Suprapubic skin (tissue), 4 donors: Measurements from ENCODE around the gene GNL2. TPM values are rescaled to one million over a fixed set of nuclear protein-coding genes. Genes with fewer than 3 reads are reported as not detected.

Source experiments
- DNase-seq, 2 donors: peaks; one replicate each; pipeline ENCODE4 v3.0.0-alpha.2; 2019; ENCODE audit warnings: low spot score in 2 of 2
- H3K27ac ChIP-seq: fragments of 200-600 bp; sonication (generic); one replicate; pipeline ENCODE4 v1.5.1; 2019
- H3K27me3 ChIP-seq: fragments of 200-600 bp; sonication (generic); one replicate; pipeline ENCODE4 v1.5.1; 2019
- H3K36me3 ChIP-seq: fragments of 200-600 bp; sonication (generic); one replicate; pipeline ENCODE4 v1.5.1; 2019
- H3K4me1 ChIP-seq: fragments of 200-600 bp; sonication (generic); one replicate; pipeline ENCODE4 v1.5.1; 2019
- H3K4me3 ChIP-seq: fragments of 200-600 bp; sonication (generic); one replicate; pipeline ENCODE4 v1.5.1; 2019; ENCODE audit warnings: mild to moderate bottlenecking
- H3K9me3 ChIP-seq: fragments of 200-600 bp; sonication (generic); one replicate; pipeline ENCODE4 v1.5.1; 2019
- EP300 ChIP-seq: sonication (generic); formaldehyde crosslinking; IDR thresholded peaks from one replicate; pipeline ENCODE4 v1.6.1; 2017; ENCODE audit warnings: antibody characterized with exemption
- POLR2A ChIP-seq, 2 donors: fragments of 450-650 bp; IDR thresholded peaks; one replicate each; pipeline ENCODE4 v1.6.1; 2017; ENCODE audit warnings: antibody characterized with exemption in 2 of 2, mild to moderate bottlenecking in 2 of 2, moderate library complexity in 2 of 2
- POLR2AphosphoS5 ChIP-seq, 3 donors: sonication (generic); formaldehyde crosslinking; IDR thresholded peaks; one replicate each; pipeline ENCODE4 v1.6.1; 2017; ENCODE audit warnings: antibody characterized with exemption in 3 of 3
- WGBS: methylation state at CpG from one replicate; pipeline ENCODE4 v1.1.5; 2018; 5-methylcytosine and 5-hydroxymethylcytosine counted together
- total RNA-seq, 4 donors: library from RNA; depleted of rRNA; stranded (reverse); fragments of >200 nt; gene quantifications; one replicate each; pipeline ENCODE4 v1.1.0, GENCODE V29; 2016
- TF ChIP-seq, protein P1 (sequence below), 2 donors: fragments of 200-600 bp in 1 of 2; fragments of 450-650 bp in 1 of 2; sonication (generic) in 1 of 2; IDR thresholded peaks; one replicate each; pipeline ENCODE4 v1.5.1; 2016 to 2019; ENCODE audit warnings: antibody characterized with exemption in 2 of 2, mild to moderate bottlenecking in 1 of 2, moderate library complexity in 1 of 2

The GNL2 gene
- total RNA-seq, 4 donors from 2014 or later, result 42.0 to 94.8 (median 48.5) TPM

DNA sequence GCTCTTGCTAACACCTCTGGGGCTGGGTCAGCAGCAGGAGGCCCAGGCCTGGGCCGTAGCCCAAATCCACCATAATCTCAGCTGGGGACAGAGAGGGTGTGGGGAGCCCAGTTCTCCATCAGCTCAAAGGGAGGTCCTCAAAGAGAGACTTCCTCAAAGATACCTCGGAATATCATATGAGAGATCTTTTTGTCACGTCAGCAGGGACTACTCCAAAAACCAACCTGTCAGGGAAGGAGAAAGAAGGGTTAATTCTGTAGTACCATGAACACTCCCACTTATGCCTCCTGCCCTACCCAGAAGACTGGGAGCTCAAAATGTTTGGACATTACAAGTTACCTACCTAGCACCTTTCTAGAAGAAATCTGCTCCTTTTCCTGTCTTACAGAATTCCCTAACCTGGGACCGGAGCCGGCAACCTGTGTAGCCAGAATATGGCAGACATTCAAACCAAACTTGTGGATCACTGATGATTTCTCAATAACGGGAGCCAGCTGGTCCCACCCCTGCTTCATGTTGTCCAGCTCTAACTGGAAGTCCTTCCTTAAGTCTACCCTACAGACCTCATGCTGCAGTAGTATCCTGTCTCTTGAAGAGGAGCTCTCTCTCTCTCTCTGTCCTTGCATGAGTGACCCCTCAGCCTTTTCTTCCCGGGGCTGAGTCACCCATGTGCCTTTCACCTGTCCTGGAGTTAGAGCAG, 34.1 kb upstream of the GNL2 start:
- Histone ChIP-seq H3K9me3 (no peaks in the 10 kb centered on the region), H3K4me3 (no peak overlapping the region), H3K36me3 (no peaks in the 10 kb centered on the region), H3K27ac (no peak overlapping the region), H3K27me3 (peaks cover 87% of the 10 kb centered on the region), H3K4me1 (peaks cover 17% of the 10 kb centered on the region)
- TF ChIP-seq EP300 (no peak), POLR2A (IDR thresholded peaks at IDR 0.05) (no peak), POLR2AphosphoS5 (IDR thresholded peaks at IDR 0.05) (no peak)
- TF ChIP-seq, protein P1, sequence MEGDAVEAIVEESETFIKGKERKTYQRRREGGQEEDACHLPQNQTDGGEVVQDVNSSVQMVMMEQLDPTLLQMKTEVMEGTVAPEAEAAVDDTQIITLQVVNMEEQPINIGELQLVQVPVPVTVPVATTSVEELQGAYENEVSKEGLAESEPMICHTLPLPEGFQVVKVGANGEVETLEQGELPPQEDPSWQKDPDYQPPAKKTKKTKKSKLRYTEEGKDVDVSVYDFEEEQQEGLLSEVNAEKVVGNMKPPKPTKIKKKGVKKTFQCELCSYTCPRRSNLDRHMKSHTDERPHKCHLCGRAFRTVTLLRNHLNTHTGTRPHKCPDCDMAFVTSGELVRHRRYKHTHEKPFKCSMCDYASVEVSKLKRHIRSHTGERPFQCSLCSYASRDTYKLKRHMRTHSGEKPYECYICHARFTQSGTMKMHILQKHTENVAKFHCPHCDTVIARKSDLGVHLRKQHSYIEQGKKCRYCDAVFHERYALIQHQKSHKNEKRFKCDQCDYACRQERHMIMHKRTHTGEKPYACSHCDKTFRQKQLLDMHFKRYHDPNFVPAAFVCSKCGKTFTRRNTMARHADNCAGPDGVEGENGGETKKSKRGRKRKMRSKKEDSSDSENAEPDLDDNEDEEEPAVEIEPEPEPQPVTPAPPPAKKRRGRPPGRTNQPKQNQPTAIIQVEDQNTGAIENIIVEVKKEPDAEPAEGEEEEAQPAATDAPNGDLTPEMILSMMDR (IDR thresholded peaks at IDR 0.05), result no peak
- DNase-seq, result no peak
- WGBS, result 55% methylated on average over 5 of the region's 7 CpGs

- TF ChIP-seq POLR2AphosphoS5 (IDR thresholded peaks at IDR 0.05), result no peak
- DNase-seq, result no peak
- H3K36me3 ChIP-seq, result no peaks in the 10 kb centered on the region
- peaks cover 8% of the 10 kb centered on the region for H3K4me1 ChIP-seq
- H3K4me3 ChIP-seq, result no peak overlapping the region
- H3K9me3 ChIP-seq, result no peaks in the 10 kb centered on the region
- no peak overlapping the region for H3K27ac ChIP-seq
- peaks cover 87% of the 10 kb centered on the region for H3K27me3 ChIP-seq
Measured at GRCh38 chr1:37629008-37629407, 33.3 kb upstream of the GNL2 start.

GRCh38 chr1:37628026-37628556, 32.4 kb upstream of the GNL2 start:
- H3K27me3 ChIP-seq, result peaks cover 84% of the 10 kb centered on the region
- 76% methylated on average over 7 of the region's 8 CpGs for WGBS

DNA sequence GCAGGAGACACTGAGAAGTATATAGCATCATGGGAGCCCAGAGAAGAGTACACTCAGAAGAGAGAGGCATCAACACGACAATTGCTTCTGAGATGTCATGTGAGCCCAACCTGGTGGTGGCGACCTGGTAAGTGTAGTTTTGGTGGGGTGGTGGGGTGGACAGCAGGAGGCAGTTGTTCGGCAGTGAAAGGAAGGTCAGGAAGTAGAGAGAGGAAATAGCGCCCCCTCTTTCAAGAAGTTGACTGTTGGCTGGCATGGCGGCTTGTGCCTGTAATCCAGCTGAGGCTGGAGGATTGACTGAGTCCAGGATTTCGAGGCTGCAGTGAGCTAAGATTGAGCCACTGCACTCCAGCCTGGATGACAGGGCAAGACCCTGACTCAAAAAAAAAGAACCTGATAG, 26.4 kb upstream of the GNL2 start:
- H3K27me3 ChIP-seq, result peaks cover 60% of the 10 kb centered on the region
- 57% methylated on average over 6 of the region's 6 CpGs for WGBS
- H3K9me3 ChIP-seq, result no peaks in the 10 kb centered on the region
- no peaks in the 10 kb centered on the region for H3K36me3 ChIP-seq
- TF ChIP-seq POLR2AphosphoS5 (IDR thresholded peaks at IDR 0.05) (no peak), EP300 (no peak), POLR2A (IDR thresholded peaks at IDR 0.05) (no peak)
- TF ChIP-seq, protein P1 (IDR thresholded peaks at IDR 0.05), result no peak
- no peak overlapping the region for H3K27ac ChIP-seq
- no peaks in the 10 kb centered on the region for H3K4me1 ChIP-seq
- no peak for DNase-seq
- no peak overlapping the region for H3K4me3 ChIP-seq

More at GRCh38 chr1:37628026-37628556, 32.4 kb upstream of the GNL2 start:
- no peak for DNase-seq
- no peaks in the 10 kb centered on the region for H3K36me3 ChIP-seq
- H3K27ac ChIP-seq, result no peak overlapping the region
- no peaks in the 10 kb centered on the region for H3K9me3 ChIP-seq
- no peak for TF ChIP-seq POLR2AphosphoS5 (IDR thresholded peaks at IDR 0.05)
- TF ChIP-seq POLR2A (IDR thresholded peaks at IDR 0.05), result no peak
- TF ChIP-seq, protein P1 (IDR thresholded peaks at IDR 0.05), result no peak
- no peak for TF ChIP-seq EP300
- H3K4me3 ChIP-seq, result no peak overlapping the region
- no peaks in the 10 kb centered on the region for H3K4me1 ChIP-seq

- H3K27me3 ChIP-seq, result peaks cover 59% of the 10 kb centered on the region
- H3K36me3 ChIP-seq, result no peaks in the 10 kb centered on the region
- TF ChIP-seq POLR2AphosphoS5 (IDR thresholded peaks at IDR 0.05) (no peak), POLR2A (IDR thresholded peaks at IDR 0.05) (no peak), EP300 (no peak)
- TF ChIP-seq, protein P1 (IDR thresholded peaks at IDR 0.05), result no peak
- no peak overlapping the region for H3K4me3 ChIP-seq
- no peak overlapping the region for H3K27ac ChIP-seq
- H3K4me1 ChIP-seq, result no peaks in the 10 kb centered on the region
- no peak for DNase-seq
- no peaks in the 10 kb centered on the region for H3K9me3 ChIP-seq
- 59% methylated on average over 10 of the region's 10 CpGs for WGBS
Measured at GRCh38 chr1:37621326-37621870, 25.7 kb upstream of the GNL2 start.
